Activated naive CD8-positive, alpha-beta T cell treated with anti-CD3 and anti-CD28 coated beads, Interleukin-2, amount 50 U/mL, for 24 hours (primary cell): ENCODE data around the gene PGP.

Source experiments
- ATAC-seq: fragments of 150-1000 bp; cut with Tn5 transposase; one replicate; pipeline ENCODE4 v1.10.0; 2021
- DNase-seq: peaks from one replicate; pipeline ENCODE4 v3.0.0; 2021
- H3K27ac Mint-ChIP-seq: one replicate; pipeline ENCODE4 v1.8.0; 2021; ENCODE audit warnings: mild to moderate bottlenecking, mixed read lengths
- H3K27me3 Mint-ChIP-seq: one replicate; pipeline ENCODE4 v1.8.0; 2021; ENCODE audit warnings: mixed read lengths
- H3K36me3 Mint-ChIP-seq: one replicate; pipeline ENCODE4 v1.8.0; 2021; ENCODE audit warnings: low read depth, mixed read lengths
- H3K4me1 Mint-ChIP-seq: one replicate; pipeline ENCODE4 v1.8.0; 2021; ENCODE audit warnings: mixed read lengths
- H3K4me3 Mint-ChIP-seq: one replicate; pipeline ENCODE4 v1.8.0; 2021; ENCODE audit warnings: mild to moderate bottlenecking, moderate library complexity, mixed read lengths
- H3K9me3 Mint-ChIP-seq: one replicate; pipeline ENCODE4 v1.8.0; 2021; ENCODE audit warnings: mixed read lengths

The PGP gene

GRCh38 chr16:2212362-2213324 is 2.0 kb downstream of the PGP start:
- H3K27ac Mint-ChIP-seq, result peak overlapping the region; percentile 53
- H3K36me3 Mint-ChIP-seq, result peaks cover 27% of the 10 kb centered on the region
- DNase-seq (no peak), ATAC-seq (no peak)
- H3K4me3 Mint-ChIP-seq, result peak overlapping the region; percentile 83
- no peaks in the 10 kb centered on the region for H3K9me3 Mint-ChIP-seq
- H3K4me1 Mint-ChIP-seq, result peaks cover 28% of the 10 kb centered on the region
- H3K27me3 Mint-ChIP-seq, result no peaks in the 10 kb centered on the region

GRCh38 chr16:2211923-2212347 is 2.7 kb downstream of the PGP start:
- Mint-ChIP-seq H3K4me1 (peaks cover 31% of the 10 kb centered on the region), H3K27ac (no peak overlapping the region), H3K36me3 (peaks cover 30% of the 10 kb centered on the region), H3K9me3 (no peaks in the 10 kb centered on the region), H3K27me3 (no peaks in the 10 kb centered on the region), H3K4me3 (peak overlapping the region; percentile 63)
- no peak for DNase-seq
- no peak for ATAC-seq

GRCh38 chr16:2210386-2211365 is 4.0 kb downstream of the PGP start, which contains the start of gene BRICD5:
Gene BRICD5, minus strand, starts transcription at chr16:2210863. Its CDS starts 30 bp downstream, at chr16:2210833.
- DNase-seq, result no peak
- H3K36me3 Mint-ChIP-seq, result peaks cover 33% of the 10 kb centered on the region
- ATAC-seq, result no peak
- H3K27me3 Mint-ChIP-seq, result no peaks in the 10 kb centered on the region
- no peak within 1 kb of the TSS for H3K27ac Mint-ChIP-seq
- H3K4me3 Mint-ChIP-seq, result no peak within 1 kb of the TSS
- H3K4me1 Mint-ChIP-seq, result peaks cover 33% of the 10 kb centered on the region
- no peaks in the 10 kb centered on the region for H3K9me3 Mint-ChIP-seq

GRCh38 chr16:2210009-2210332 is 4.7 kb downstream of the PGP start:
- Mint-ChIP-seq H3K4me1 (peaks cover 31% of the 10 kb centered on the region), H3K36me3 (peaks cover 33% of the 10 kb centered on the region), H3K27me3 (no peaks in the 10 kb centered on the region), H3K9me3 (no peaks in the 10 kb centered on the region), H3K27ac (no peak overlapping the region), H3K4me3 (no peak overlapping the region)
- DNase-seq (no peak), ATAC-seq (no peak)

GRCh38 chr16:2209258-2210008 is 5.2 kb downstream of the PGP start:
- ATAC-seq, result no peak
- no peak overlapping the region for H3K27ac Mint-ChIP-seq
- H3K27me3 Mint-ChIP-seq, result no peaks in the 10 kb centered on the region
- no peaks in the 10 kb centered on the region for H3K9me3 Mint-ChIP-seq
- peaks cover 33% of the 10 kb centered on the region for H3K36me3 Mint-ChIP-seq
- H3K4me3 Mint-ChIP-seq, result no peak overlapping the region
- no peak for DNase-seq
- peaks cover 35% of the 10 kb centered on the region for H3K4me1 Mint-ChIP-seq

- H3K36me3 Mint-ChIP-seq, result peaks cover 33% of the 10 kb centered on the region
- no peak overlapping the region for H3K27ac Mint-ChIP-seq
- no peaks in the 10 kb centered on the region for H3K27me3 Mint-ChIP-seq
- H3K4me3 Mint-ChIP-seq, result no peak overlapping the region
- ATAC-seq, result no peak
- peaks cover 40% of the 10 kb centered on the region for H3K4me1 Mint-ChIP-seq
- DNase-seq, result no peak
- no peaks in the 10 kb centered on the region for H3K9me3 Mint-ChIP-seq
Measured at GRCh38 chr16:2208772-2209171, 5.9 kb downstream of the PGP start.

GRCh38 chr16:2208308-2208707 is 6.3 kb downstream of the PGP start:
- Mint-ChIP-seq H3K4me1 (peaks cover 37% of the 10 kb centered on the region), H3K9me3 (no peaks in the 10 kb centered on the region), H3K27ac (no peak overlapping the region), H3K4me3 (no peak overlapping the region), H3K36me3 (peaks cover 28% of the 10 kb centered on the region), H3K27me3 (no peaks in the 10 kb centered on the region)
- DNase-seq (no peak), ATAC-seq (no peak)

- peaks cover 33% of the 10 kb centered on the region for H3K4me1 Mint-ChIP-seq
- H3K27ac Mint-ChIP-seq, result peak overlapping the region; percentile 30
- peak overlapping the region; percentile 87 for H3K4me3 Mint-ChIP-seq
- ATAC-seq (no peak), DNase-seq (no peak)
- no peaks in the 10 kb centered on the region for H3K9me3 Mint-ChIP-seq
- no peaks in the 10 kb centered on the region for H3K27me3 Mint-ChIP-seq
- H3K36me3 Mint-ChIP-seq, result peaks cover 26% of the 10 kb centered on the region
Measured at GRCh38 chr16:2207872-2208271, 6.8 kb downstream of the PGP start.

GRCh38 chr16:2206780-2207433 is 7.7 kb downstream of the PGP start:
- Mint-ChIP-seq H3K27me3 (no peaks in the 10 kb centered on the region), H3K4me1 (peaks cover 26% of the 10 kb centered on the region), H3K36me3 (peaks cover 18% of the 10 kb centered on the region), H3K4me3 (peak overlapping the region; percentile 87), H3K27ac (peak overlapping the region; percentile 88), H3K9me3 (no peaks in the 10 kb centered on the region)
- no peak for ATAC-seq
- no peak for DNase-seq

GRCh38 chr16:2206420-2206779 is 8.2 kb downstream of the PGP start:
- peaks cover 25% of the 10 kb centered on the region for H3K4me1 Mint-ChIP-seq
- peaks cover 18% of the 10 kb centered on the region for H3K36me3 Mint-ChIP-seq
- peak overlapping the region; percentile 87 for H3K4me3 Mint-ChIP-seq
- H3K27ac Mint-ChIP-seq, result peak overlapping the region; percentile 88
- DNase-seq (no peak), ATAC-seq (no peak)
- H3K9me3 Mint-ChIP-seq, result no peaks in the 10 kb centered on the region
- no peaks in the 10 kb centered on the region for H3K27me3 Mint-ChIP-seq

- Mint-ChIP-seq H3K27ac (peak overlapping the region; percentile 88), H3K27me3 (no peaks in the 10 kb centered on the region)
- ATAC-seq, result peak; percentile 8
Measured at GRCh38 chr16:2205967-2206313, 8.7 kb downstream of the PGP start.

GRCh38 chr16:2205104-2205966 is 9.3 kb downstream of the PGP start, which contains the start of gene MLST8:
Gene MLST8, plus strand, starts transcription at chr16:2205454. Its CDS starts 632 bp downstream, at chr16:2206086.
- Mint-ChIP-seq H3K27ac (peak within 1 kb of the TSS; percentile 88), H3K9me3 (no peaks in the 10 kb centered on the region), H3K36me3 (peaks cover 18% of the 10 kb centered on the region), H3K4me3 (peak within 1 kb of the TSS; percentile 87), H3K27me3 (peaks cover under 1% of the 10 kb centered on the region), H3K4me1 (peaks cover 25% of the 10 kb centered on the region)
- ATAC-seq, result peak; percentile 75
- DNase-seq, result peak; percentile 90

More at GRCh38 chr16:2205967-2206313, 8.7 kb downstream of the PGP start:
- H3K36me3 Mint-ChIP-seq, result peaks cover 18% of the 10 kb centered on the region
- no peaks in the 10 kb centered on the region for H3K9me3 Mint-ChIP-seq
- DNase-seq, result no peak
- peaks cover 25% of the 10 kb centered on the region for H3K4me1 Mint-ChIP-seq
- H3K4me3 Mint-ChIP-seq, result peak overlapping the region; percentile 87
